ENCODE results near the gene PLCH1. TPM values are rescaled to one million over a fixed set of nuclear protein-coding genes. Genes with fewer than 3 reads are reported as not detected.

Gene PLCH1
- total and polyA plus RNA-seq, 4 donors = 0.03 to 1.0 (median 0.22) TPM

DNA sequence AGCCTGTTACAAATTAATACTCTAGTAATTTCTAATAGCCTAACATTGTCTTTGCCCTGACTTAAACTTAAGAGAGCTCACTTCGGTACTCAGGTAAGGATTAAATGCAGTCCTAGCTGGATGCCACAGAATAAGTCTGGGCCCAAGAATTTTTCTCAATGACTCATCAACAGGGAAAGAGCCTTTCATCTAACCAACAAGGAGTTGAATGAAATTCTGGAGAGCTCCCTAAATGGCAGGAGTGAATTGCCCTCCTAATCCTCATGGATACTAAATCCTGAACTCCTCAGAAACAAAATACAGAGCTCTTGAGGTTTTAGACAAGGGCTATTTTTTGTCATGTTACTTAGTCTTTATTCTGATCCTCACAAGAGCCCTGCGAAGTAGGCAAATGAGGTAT lies 159.5 kb downstream of the PLCH1 start (continued):
- TF ChIP-seq GABPA (IDR thresholded peaks at IDR 0.05 in 1 of 2, conservative IDR thresholded peaks at IDR 0.05 in 1 of 2) = no peak
- TF ChIP-seq RXRA (IDR thresholded peaks at IDR 0.05) = no peak
- no peak for TF ChIP-seq EGR1 (IDR thresholded peaks at IDR 0.05; ENCODE audit: low read depth in 2 of 2)

DNA sequence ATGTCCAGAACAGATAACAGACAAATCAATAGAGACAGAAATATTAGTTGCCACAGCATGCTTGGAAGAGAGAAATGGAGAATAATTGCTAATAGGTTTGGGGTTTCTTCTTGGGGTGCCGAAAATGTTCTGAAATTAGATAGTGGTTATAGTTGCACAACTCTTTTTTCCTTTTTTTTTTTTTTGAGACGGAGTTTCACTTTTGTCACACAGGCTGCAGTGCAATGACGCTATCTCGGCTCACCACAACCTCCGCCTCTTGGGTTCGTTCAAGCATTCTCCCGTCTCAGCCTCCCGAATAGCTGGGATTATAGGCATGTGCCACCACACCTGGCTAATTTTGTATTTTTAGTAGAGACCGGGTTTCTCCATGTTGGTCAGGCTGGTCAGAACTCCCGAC lies 163.3 kb downstream of the PLCH1 start:
- H3K4me3 ChIP-seq (ENCODE audit: low read depth in 1 of 3, low read length in 3 of 3) = no peak overlapping the region
- H3K36me3 ChIP-seq (ENCODE audit: control insufficient read depth in 4 of 4, insufficient read depth in 3 of 4, low read depth in 1 of 4, low read length in 3 of 4) = no peaks in the 10 kb centered on the region
- no peak for DNase-seq (ENCODE audit: low spot score)
- no peak for TF ChIP-seq TAF1 (conservative IDR thresholded peaks at IDR 0.05)
- TF ChIP-seq, protein P1, sequence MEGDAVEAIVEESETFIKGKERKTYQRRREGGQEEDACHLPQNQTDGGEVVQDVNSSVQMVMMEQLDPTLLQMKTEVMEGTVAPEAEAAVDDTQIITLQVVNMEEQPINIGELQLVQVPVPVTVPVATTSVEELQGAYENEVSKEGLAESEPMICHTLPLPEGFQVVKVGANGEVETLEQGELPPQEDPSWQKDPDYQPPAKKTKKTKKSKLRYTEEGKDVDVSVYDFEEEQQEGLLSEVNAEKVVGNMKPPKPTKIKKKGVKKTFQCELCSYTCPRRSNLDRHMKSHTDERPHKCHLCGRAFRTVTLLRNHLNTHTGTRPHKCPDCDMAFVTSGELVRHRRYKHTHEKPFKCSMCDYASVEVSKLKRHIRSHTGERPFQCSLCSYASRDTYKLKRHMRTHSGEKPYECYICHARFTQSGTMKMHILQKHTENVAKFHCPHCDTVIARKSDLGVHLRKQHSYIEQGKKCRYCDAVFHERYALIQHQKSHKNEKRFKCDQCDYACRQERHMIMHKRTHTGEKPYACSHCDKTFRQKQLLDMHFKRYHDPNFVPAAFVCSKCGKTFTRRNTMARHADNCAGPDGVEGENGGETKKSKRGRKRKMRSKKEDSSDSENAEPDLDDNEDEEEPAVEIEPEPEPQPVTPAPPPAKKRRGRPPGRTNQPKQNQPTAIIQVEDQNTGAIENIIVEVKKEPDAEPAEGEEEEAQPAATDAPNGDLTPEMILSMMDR (IDR thresholded peaks at IDR 0.05; ENCODE audit: low read depth, low read length, missing input control) = no peak
- no peak for TF ChIP-seq SP1 (IDR thresholded peaks at IDR 0.05)
- TF ChIP-seq FOXA1 (IDR thresholded peaks at IDR 0.05) = no peak
- TF ChIP-seq FOXA2 (IDR thresholded peaks at IDR 0.05) = no peak
- TF ChIP-seq, protein P2, sequence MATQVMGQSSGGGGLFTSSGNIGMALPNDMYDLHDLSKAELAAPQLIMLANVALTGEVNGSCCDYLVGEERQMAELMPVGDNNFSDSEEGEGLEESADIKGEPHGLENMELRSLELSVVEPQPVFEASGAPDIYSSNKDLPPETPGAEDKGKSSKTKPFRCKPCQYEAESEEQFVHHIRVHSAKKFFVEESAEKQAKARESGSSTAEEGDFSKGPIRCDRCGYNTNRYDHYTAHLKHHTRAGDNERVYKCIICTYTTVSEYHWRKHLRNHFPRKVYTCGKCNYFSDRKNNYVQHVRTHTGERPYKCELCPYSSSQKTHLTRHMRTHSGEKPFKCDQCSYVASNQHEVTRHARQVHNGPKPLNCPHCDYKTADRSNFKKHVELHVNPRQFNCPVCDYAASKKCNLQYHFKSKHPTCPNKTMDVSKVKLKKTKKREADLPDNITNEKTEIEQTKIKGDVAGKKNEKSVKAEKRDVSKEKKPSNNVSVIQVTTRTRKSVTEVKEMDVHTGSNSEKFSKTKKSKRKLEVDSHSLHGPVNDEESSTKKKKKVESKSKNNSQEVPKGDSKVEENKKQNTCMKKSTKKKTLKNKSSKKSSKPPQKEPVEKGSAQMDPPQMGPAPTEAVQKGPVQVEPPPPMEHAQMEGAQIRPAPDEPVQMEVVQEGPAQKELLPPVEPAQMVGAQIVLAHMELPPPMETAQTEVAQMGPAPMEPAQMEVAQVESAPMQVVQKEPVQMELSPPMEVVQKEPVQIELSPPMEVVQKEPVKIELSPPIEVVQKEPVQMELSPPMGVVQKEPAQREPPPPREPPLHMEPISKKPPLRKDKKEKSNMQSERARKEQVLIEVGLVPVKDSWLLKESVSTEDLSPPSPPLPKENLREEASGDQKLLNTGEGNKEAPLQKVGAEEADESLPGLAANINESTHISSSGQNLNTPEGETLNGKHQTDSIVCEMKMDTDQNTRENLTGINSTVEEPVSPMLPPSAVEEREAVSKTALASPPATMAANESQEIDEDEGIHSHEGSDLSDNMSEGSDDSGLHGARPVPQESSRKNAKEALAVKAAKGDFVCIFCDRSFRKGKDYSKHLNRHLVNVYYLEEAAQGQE (IDR thresholded peaks at IDR 0.05) = no peak
- TF ChIP-seq, protein P3, sequence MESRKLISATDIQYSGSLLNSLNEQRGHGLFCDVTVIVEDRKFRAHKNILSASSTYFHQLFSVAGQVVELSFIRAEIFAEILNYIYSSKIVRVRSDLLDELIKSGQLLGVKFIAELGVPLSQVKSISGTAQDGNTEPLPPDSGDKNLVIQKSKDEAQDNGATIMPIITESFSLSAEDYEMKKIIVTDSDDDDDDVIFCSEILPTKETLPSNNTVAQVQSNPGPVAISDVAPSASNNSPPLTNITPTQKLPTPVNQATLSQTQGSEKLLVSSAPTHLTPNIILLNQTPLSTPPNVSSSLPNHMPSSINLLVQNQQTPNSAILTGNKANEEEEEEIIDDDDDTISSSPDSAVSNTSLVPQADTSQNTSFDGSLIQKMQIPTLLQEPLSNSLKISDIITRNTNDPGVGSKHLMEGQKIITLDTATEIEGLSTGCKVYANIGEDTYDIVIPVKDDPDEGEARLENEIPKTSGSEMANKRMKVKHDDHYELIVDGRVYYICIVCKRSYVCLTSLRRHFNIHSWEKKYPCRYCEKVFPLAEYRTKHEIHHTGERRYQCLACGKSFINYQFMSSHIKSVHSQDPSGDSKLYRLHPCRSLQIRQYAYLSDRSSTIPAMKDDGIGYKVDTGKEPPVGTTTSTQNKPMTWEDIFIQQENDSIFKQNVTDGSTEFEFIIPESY (IDR thresholded peaks at IDR 0.05) = no peak
- TF ChIP-seq, protein P4, sequence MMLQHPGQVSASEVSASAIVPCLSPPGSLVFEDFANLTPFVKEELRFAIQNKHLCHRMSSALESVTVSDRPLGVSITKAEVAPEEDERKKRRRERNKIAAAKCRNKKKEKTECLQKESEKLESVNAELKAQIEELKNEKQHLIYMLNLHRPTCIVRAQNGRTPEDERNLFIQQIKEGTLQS (IDR thresholded peaks at IDR 0.05) = no peak
- TF ChIP-seq NR2F2 (IDR thresholded peaks at IDR 0.05) = no peak
- no peak for TF ChIP-seq EGR1 (IDR thresholded peaks at IDR 0.05; ENCODE audit: low read depth in 2 of 2)
- TF ChIP-seq HNF4G (IDR thresholded peaks at IDR 0.05) = no peak
- TF ChIP-seq YY1 (IDR thresholded peaks at IDR 0.05) = no peak
- H3K4me1 ChIP-seq (ENCODE audit: control insufficient read depth in 4 of 4, insufficient read depth in 4 of 4, low read length in 3 of 4) = no peaks in the 10 kb centered on the region
- no peaks in the 10 kb centered on the region for H3K9me3 ChIP-seq (ENCODE audit: control insufficient read depth in 4 of 4, low read length in 3 of 4)
- no peaks in the 10 kb centered on the region for H3K27me3 ChIP-seq (ENCODE audit: control insufficient read depth in 4 of 4, insufficient read depth in 4 of 4, low read length in 3 of 4)
- no peak overlapping the region for H3K9ac ChIP-seq (ENCODE audit: low read depth in 1 of 2, low read length in 2 of 2)
- H3K27ac ChIP-seq (ENCODE audit: low read depth in 1 of 2, low read length in 2 of 2) = no peak overlapping the region
- 76% methylated on average over 10 of the region's 10 CpGs for WGBS

DNA sequence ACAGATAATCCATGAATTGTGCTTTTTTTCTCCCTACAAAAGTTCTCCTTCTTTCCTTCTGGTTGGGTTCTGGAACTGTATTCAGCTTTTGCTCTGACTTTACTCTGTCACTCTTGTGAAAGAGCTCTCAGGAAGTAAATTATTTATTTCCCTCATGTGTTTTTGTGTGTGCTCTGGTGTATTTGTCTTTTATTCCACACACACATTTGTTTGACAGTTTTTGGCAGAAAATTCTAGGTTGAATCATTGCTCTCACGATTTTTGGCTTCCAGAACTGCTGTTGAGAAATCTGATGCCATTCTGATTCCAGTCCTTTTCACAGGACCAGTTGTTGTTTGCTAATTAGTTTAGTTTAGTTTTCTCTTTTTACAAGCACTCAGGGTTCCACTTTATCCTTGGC lies 172.8 kb downstream of the PLCH1 start:
- Histone ChIP-seq H3K9me3 (ENCODE audit: control insufficient read depth in 4 of 4, low read length in 3 of 4) (no peaks in the 10 kb centered on the region), H3K4me1 (ENCODE audit: control insufficient read depth in 4 of 4, insufficient read depth in 4 of 4, low read length in 3 of 4) (no peaks in the 10 kb centered on the region), H3K36me3 (ENCODE audit: control insufficient read depth in 4 of 4, insufficient read depth in 3 of 4, low read depth in 1 of 4, low read length in 3 of 4) (no peaks in the 10 kb centered on the region), H3K4me3 (ENCODE audit: low read depth in 1 of 3, low read length in 3 of 3) (no peak overlapping the region), H3K27ac (ENCODE audit: low read depth in 1 of 2, low read length in 2 of 2) (peak overlapping the region; percentile 66 to 68), H3K27me3 (ENCODE audit: control insufficient read depth in 4 of 4, insufficient read depth in 4 of 4, low read length in 3 of 4) (no peaks in the 10 kb centered on the region), H3K9ac (ENCODE audit: low read depth in 1 of 2, low read length in 2 of 2) (peak overlapping the region in 1 of 2 donors; percentile 62)
- 7% methylated on average over 1 of the region's 1 CpG for WGBS
- no peak for DNase-seq (ENCODE audit: low spot score)
- TF ChIP-seq RAD21 (IDR thresholded peaks at IDR 0.05) (peak; percentile 61 to 64), EGR1 (IDR thresholded peaks at IDR 0.05; ENCODE audit: low read depth in 2 of 2) (peak; percentile 23 to 75), GABPA (IDR thresholded peaks at IDR 0.05 in 1 of 2, conservative IDR thresholded peaks at IDR 0.05 in 1 of 2) (no peak), TAF1 (conservative IDR thresholded peaks at IDR 0.05) (peak; percentile 65), FOXA1 (IDR thresholded peaks at IDR 0.05) (no peak), RXRA (IDR thresholded peaks at IDR 0.05) (peak; percentile 47 to 78), JUND (IDR thresholded peaks at IDR 0.05) (peak; percentile 74 to 87), HNF4A (conservative IDR thresholded peaks at IDR 0.05) (peak; percentile 57 to 69), SP1 (IDR thresholded peaks at IDR 0.05) (peak; percentile 77), HNF4G (IDR thresholded peaks at IDR 0.05) (peak; percentile 25)
- TF ChIP-seq, protein P5, sequence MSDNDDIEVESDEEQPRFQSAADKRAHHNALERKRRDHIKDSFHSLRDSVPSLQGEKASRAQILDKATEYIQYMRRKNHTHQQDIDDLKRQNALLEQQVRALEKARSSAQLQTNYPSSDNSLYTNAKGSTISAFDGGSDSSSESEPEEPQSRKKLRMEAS (IDR thresholded peaks at IDR 0.05) = peak; percentile 96
- TF ChIP-seq, protein P4 (IDR thresholded peaks at IDR 0.05) = peak; percentile 36
- TF ChIP-seq, protein P2 (IDR thresholded peaks at IDR 0.05) = peak; percentile 76
